Pons (tissue), 1 donor: ENCODE results near the gene PTPRN2.

Source experiments
- DNase-seq: peaks from one replicate; pipeline ENCODE4 v3.0.0-alpha.2; 2016; ENCODE audit warnings: low spot score

PTPRN2 gene

GRCh38 chr7:157627033-157627432 lies 960.6 kb downstream of the PTPRN2 start:
- DNase-seq = no peak

DNA sequence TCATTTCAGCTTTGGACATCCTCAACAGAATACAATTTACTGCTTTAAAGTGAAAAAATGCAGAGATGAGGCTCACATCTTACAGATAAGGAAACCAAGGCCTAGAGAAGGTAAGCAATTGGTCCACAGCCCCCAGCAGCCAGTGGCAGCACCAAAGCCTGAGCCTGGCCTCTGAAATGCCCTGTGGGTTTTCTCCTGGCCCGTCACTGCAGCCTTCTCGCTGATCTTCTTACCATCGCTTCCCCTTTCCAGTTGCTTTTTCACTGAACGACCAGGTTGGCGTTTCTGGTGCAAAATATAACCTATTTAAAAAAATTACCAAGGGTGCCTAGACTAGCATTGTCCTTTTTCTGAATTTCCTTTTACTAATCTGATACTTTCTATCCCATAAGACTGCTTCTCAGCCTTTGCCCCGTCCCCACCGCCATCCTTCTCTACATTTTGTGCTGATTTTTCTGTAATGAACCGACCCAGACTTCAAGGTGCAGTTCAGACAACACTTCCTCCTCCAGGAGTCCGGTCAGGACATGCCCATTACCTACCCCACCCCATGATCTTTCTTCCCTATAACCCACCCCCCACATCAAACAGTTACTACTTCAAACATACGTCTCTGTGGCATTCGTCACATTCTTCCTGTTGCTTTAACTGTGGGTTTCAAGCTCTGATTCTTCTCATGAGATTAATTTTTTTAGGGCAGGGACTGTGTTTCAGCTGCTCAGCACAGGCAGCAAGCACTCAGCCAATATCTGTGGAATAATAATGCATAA lies 961.5 kb downstream of the PTPRN2 start:
- no peak for DNase-seq

DNA sequence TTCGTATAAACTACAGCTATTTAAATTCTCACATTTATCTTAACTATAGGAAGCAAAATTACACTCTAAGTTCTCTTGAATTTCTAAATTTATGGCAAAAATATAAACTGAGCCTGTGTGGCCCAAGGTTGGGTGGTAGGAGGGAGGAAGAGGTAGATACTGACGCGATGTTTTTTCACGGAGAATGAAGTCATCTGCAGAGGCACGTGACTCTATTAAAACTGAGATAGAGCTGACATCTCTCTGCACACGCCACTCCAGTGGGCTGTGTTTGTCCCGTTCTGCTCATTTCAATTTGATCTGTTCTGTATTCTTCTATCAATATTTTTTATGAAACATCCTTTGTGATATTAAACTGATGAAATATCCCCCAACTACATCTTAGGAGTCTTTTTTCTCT lies 964.1 kb downstream of the PTPRN2 start:
- no peak for DNase-seq

- no peak for DNase-seq
Observed at GRCh38 chr7:157622408-157623205, 965.0 kb downstream of the PTPRN2 start.

GRCh38 chr7:157622000-157622399 lies 965.6 kb downstream of the PTPRN2 start:
- no peak for DNase-seq

DNA sequence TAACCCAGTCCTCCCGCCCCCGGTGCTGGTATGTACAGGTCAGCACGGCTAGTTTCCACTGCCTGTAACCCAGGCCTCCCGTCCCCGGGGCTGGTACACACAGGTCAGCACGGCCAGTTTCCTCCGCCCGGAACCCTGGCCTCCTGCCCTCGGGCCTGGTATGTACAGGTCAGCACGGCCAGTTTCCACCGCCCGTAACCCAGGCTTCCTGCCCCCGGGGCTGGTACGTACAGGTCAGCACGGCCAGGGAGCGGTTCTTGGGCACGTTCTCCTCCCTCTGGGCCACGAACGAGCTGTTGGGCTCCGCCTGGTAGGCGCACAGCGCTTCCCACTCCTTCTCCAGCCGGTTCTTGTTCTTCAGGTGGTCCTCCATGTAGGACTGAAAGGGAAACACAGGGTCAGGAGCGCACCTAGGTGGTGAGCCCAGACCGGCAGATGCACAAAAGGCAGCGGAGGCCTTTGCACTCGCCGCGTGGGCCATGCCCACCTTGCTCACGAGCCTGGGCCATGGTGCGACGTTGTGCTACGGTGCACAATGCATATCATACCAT lies 966.4 kb downstream of the PTPRN2 start:
- no peak for DNase-seq

GRCh38 chr7:157620616-157621015 lies 967.0 kb downstream of the PTPRN2 start:
- DNase-seq = no peak

- no peak for DNase-seq
Observed at GRCh38 chr7:157619753-157620525, 967.7 kb downstream of the PTPRN2 start.

GRCh38 chr7:157618823-157619606 lies 968.6 kb downstream of the PTPRN2 start:
- no peak for DNase-seq

GRCh38 chr7:157618091-157618726 lies 969.4 kb downstream of the PTPRN2 start:
- no peak for DNase-seq

DNA sequence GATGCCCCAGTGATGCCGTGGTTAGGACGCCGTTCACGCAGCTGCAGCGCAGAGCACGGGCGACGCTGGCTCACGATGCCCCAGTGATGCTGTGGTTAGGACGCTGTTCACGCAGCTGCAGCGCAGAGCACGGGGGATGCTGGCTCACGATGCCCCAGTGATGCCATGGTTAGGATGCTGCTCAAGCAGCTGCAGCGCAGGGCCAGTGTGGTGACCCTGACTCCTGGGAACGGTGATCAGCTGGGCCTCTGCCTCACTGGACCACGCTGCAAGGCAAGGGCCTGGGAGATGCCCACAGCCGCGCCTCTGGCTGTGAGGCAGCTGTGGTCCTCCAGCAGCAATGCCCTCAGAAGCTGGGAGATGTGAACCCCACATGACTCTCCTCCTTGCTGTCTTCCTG lies 970.2 kb downstream of the PTPRN2 start:
- no peak for DNase-seq

GRCh38 chr7:157616931-157617330 lies 970.7 kb downstream of the PTPRN2 start:
- DNase-seq = no peak

DNA sequence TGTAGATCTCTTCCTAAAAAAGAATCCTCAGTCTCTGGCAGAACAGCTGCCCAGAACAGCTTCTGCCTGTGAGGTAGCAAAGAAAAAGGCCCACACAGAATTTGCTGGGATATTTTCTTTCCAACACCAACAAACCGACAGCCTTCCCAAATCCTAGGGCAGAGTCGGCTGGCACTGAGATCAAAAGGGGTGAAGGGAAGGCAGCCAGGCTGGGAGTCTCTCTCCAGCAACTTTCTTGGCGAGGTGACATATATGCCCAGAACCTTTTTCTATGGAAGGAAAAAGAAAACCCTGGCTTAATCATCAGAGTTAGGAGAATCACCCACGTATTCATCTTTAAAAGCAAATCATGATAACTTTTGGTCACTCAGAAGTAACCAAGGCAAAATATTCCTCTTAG lies 971.2 kb downstream of the PTPRN2 start:
- no peak for DNase-seq

GRCh38 chr7:157615852-157616251 lies 971.8 kb downstream of the PTPRN2 start:
- DNase-seq = no peak

- DNase-seq = no peak
Observed at GRCh38 chr7:157615101-157615817, 972.4 kb downstream of the PTPRN2 start.

DNA sequence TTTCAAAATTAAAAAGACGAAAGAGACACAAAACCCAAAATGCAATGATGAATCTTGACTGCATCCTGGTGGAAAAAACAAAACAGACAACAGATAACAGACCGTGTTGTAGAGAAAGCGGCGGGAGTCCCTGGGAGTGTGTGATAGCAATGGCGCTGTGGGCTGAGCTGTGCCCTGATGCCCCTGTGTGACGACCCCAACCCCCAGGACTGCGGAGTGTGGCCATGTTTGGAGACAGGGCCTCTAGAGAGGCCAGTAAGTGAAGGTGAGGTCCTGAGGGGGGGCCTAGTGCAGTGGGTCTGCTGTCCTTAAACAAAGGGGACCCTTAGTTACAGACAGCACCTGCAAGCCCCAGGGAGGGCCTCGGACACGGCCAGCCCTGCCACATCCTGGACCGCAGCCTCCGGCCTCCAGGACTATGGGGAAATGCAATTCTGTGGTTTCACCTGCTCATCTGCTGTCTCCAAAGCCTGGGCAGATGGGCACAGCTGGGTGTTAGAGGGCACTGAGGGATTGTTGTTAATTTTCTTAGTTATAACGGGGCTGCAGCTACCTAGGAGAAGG lies 973.1 kb downstream of the PTPRN2 start:
- no peak for DNase-seq

GRCh38 chr7:157613575-157614322 lies 973.9 kb downstream of the PTPRN2 start:
- DNase-seq = no peak

- no peak for DNase-seq
Observed at GRCh38 chr7:157612664-157613561, 974.7 kb downstream of the PTPRN2 start.
